Activated CD8-positive, alpha-beta memory T cell treated with anti-CD3 and anti-CD28 coated beads, Interleukin-2, amount 10 ng/mL, durations not matched to agents 7 days and 5 days (primary cell): ENCODE data around the gene STOX2. TPM values are rescaled to one million over a fixed set of nuclear protein-coding genes. Genes with fewer than 3 reads are reported as not detected.
"Not testable (repeated sequence)": the region's sequence is repeated elsewhere in the genome, so short reads cannot be mapped to it uniquely, and the experiment has no call there.

Experiments
- ATAC-seq: fragments of 150-1000 bp; cut with Tn5 transposase; one replicate; pipeline ENCODE4 v1.10.0; 2021; ENCODE audit warnings: moderate library complexity
- CTCF ChIA-PET: fragments of 350-600 bp; sonication (Branson Sonifier 250); formaldehyde crosslinking; loops from one replicate; lab custom pipeline; 2021; ENCODE audit warnings: antibody characterized with exemption; lab: Charles Lee
- DNase-seq: peaks from one replicate; pipeline ENCODE4 v3.0.0-alpha.2; 2020
- H3K27ac Mint-ChIP-seq: one replicate; pipeline ENCODE4 v1.8.0; 2021; ENCODE audit warnings: mild to moderate bottlenecking, mixed read lengths
- H3K27me3 Mint-ChIP-seq: one replicate; pipeline ENCODE4 v1.8.0; 2021; ENCODE audit warnings: mixed read lengths
- H3K36me3 Mint-ChIP-seq: one replicate; pipeline ENCODE4 v1.8.0; 2021; ENCODE audit warnings: mild to moderate bottlenecking, mixed read lengths
- H3K4me1 Mint-ChIP-seq: one replicate; pipeline ENCODE4 v1.8.0; 2021; ENCODE audit warnings: mixed read lengths
- H3K4me3 Mint-ChIP-seq: one replicate; pipeline ENCODE4 v1.8.0; 2021; ENCODE audit warnings: mild to moderate bottlenecking, moderate library complexity, mixed read lengths
- H3K9me3 Mint-ChIP-seq: one replicate; pipeline ENCODE4 v1.8.0; 2022; ENCODE audit warnings: low read depth, mixed read lengths
- total RNA-seq, 2 experiments: library from RNA; stranded (reverse); gene quantifications; one replicate each; pipeline ENCODE4 v1.2.3, GENCODE V29; 2021

The STOX2 gene
- total RNA-seq, 2 experiments from 2014 or later = not detected

- no peaks in the 10 kb centered on the region for H3K36me3 Mint-ChIP-seq
- CTCF ChIA-PET = no interaction called here
- peaks cover 10% of the 10 kb centered on the region for H3K27me3 Mint-ChIP-seq
- no peaks in the 10 kb centered on the region for H3K4me1 Mint-ChIP-seq
- ATAC-seq = no peak
- H3K27ac Mint-ChIP-seq = no peak overlapping the region
- no peaks in the 10 kb centered on the region for H3K9me3 Mint-ChIP-seq
- H3K4me3 Mint-ChIP-seq = no peak overlapping the region
- no peak for DNase-seq
Observed at GRCh38 chr4:183934761-183935160, 29.7 kb downstream of the STOX2 start.

GRCh38 chr4:183935355-183936005 lies 30.4 kb downstream of the STOX2 start:
- no peak overlapping the region for H3K4me3 Mint-ChIP-seq
- peaks cover 10% of the 10 kb centered on the region for H3K27me3 Mint-ChIP-seq
- no peak overlapping the region for H3K27ac Mint-ChIP-seq
- no peak for DNase-seq
- H3K36me3 Mint-ChIP-seq = no peaks in the 10 kb centered on the region
- no peaks in the 10 kb centered on the region for H3K4me1 Mint-ChIP-seq
- no peak for ATAC-seq
- CTCF ChIA-PET = no interaction called here
- no peaks in the 10 kb centered on the region for H3K9me3 Mint-ChIP-seq

- Mint-ChIP-seq H3K36me3 (no peaks in the 10 kb centered on the region), H3K27ac (no peak overlapping the region), H3K9me3 (no peaks in the 10 kb centered on the region), H3K4me1 (no peaks in the 10 kb centered on the region), H3K27me3 (peaks cover 12% of the 10 kb centered on the region), H3K4me3 (no peak overlapping the region)
- no peak for DNase-seq
- CTCF ChIA-PET = no interaction called here
- ATAC-seq = no peak
Observed at GRCh38 chr4:183936047-183936446, 30.9 kb downstream of the STOX2 start.

GRCh38 chr4:183936574-183937345 lies 31.7 kb downstream of the STOX2 start:
- H3K4me1 Mint-ChIP-seq = no peaks in the 10 kb centered on the region
- no peak overlapping the region for H3K4me3 Mint-ChIP-seq
- CTCF ChIA-PET = no interaction called here
- no peaks in the 10 kb centered on the region for H3K36me3 Mint-ChIP-seq
- peaks cover 13% of the 10 kb centered on the region for H3K27me3 Mint-ChIP-seq
- no peaks in the 10 kb centered on the region for H3K9me3 Mint-ChIP-seq
- DNase-seq = no peak
- no peak overlapping the region for H3K27ac Mint-ChIP-seq
- ATAC-seq = no peak

GRCh38 chr4:183940864-183941263 lies 35.8 kb downstream of the STOX2 start:
- Mint-ChIP-seq H3K4me3 (no peak overlapping the region), H3K9me3 (no peaks in the 10 kb centered on the region), H3K27me3 (peaks cover 10% of the 10 kb centered on the region), H3K36me3 (no peaks in the 10 kb centered on the region), H3K27ac (no peak overlapping the region), H3K4me1 (no peaks in the 10 kb centered on the region)
- DNase-seq = no peak
- CTCF ChIA-PET = no interaction called here
- ATAC-seq = no peak

GRCh38 chr4:183941964-183942363 lies 36.9 kb downstream of the STOX2 start:
- H3K9me3 Mint-ChIP-seq = no peaks in the 10 kb centered on the region
- ATAC-seq (no peak), DNase-seq (no peak)
- no peaks in the 10 kb centered on the region for H3K36me3 Mint-ChIP-seq
- peaks cover 7% of the 10 kb centered on the region for H3K27me3 Mint-ChIP-seq
- H3K4me3 Mint-ChIP-seq = no peak overlapping the region
- no peak overlapping the region for H3K27ac Mint-ChIP-seq
- no peaks in the 10 kb centered on the region for H3K4me1 Mint-ChIP-seq
- CTCF ChIA-PET = no interaction called here

GRCh38 chr4:183945741-183946140 lies 40.6 kb downstream of the STOX2 start:
- H3K9me3 Mint-ChIP-seq = no peaks in the 10 kb centered on the region
- CTCF ChIA-PET = no interaction called here

GRCh38 chr4:183950536-183950935 lies 45.4 kb downstream of the STOX2 start:
- Mint-ChIP-seq H3K27ac (no peak overlapping the region), H3K36me3 (no peaks in the 10 kb centered on the region), H3K4me3 (no peak overlapping the region), H3K27me3 (peaks cover 3% of the 10 kb centered on the region), H3K9me3 (no peaks in the 10 kb centered on the region), H3K4me1 (no peaks in the 10 kb centered on the region)
- CTCF ChIA-PET = no interaction called here
- DNase-seq (no peak), ATAC-seq (no peak)

More at GRCh38 chr4:183945741-183946140, 40.6 kb downstream of the STOX2 start:
- Mint-ChIP-seq H3K4me3 (no peak overlapping the region), H3K36me3 (no peaks in the 10 kb centered on the region), H3K27me3 (peaks cover 10% of the 10 kb centered on the region), H3K27ac (no peak overlapping the region), H3K4me1 (no peaks in the 10 kb centered on the region)
- ATAC-seq = no peak
- no peak for DNase-seq

- H3K9me3 Mint-ChIP-seq, DNase-seq, CTCF ChIA-PET, H3K4me1 Mint-ChIP-seq, H3K27me3 Mint-ChIP-seq, ATAC-seq, H3K27ac Mint-ChIP-seq, H3K4me3 Mint-ChIP-seq, H3K36me3 Mint-ChIP-seq: not testable (repeated sequence)
Observed at GRCh38 chr4:183952652-183953051, 47.5 kb downstream of the STOX2 start.

- no peak for ATAC-seq
- Mint-ChIP-seq H3K27me3 (peaks cover 2% of the 10 kb centered on the region), H3K27ac (no peak overlapping the region), H3K9me3 (no peaks in the 10 kb centered on the region), H3K36me3 (no peaks in the 10 kb centered on the region), H3K4me3 (no peak overlapping the region), H3K4me1 (no peaks in the 10 kb centered on the region)
- CTCF ChIA-PET = interaction anchor here (0.6 to 0.7 kb wide), 2 partner anchors 10 to 21 kb away, joined by 3 read pairs; no protein-coding TSS in a partner anchor
- no peak for DNase-seq
Observed at GRCh38 chr4:183959319-183960045, 54.4 kb downstream of the STOX2 start.

GRCh38 chr4:183960046-183960420 lies 54.9 kb downstream of the STOX2 start:
- DNase-seq (no peak), ATAC-seq (no peak)
- Mint-ChIP-seq H3K9me3 (no peaks in the 10 kb centered on the region), H3K4me3 (no peak overlapping the region), H3K27ac (no peak overlapping the region), H3K4me1 (no peaks in the 10 kb centered on the region), H3K36me3 (no peaks in the 10 kb centered on the region), H3K27me3 (peaks cover 2% of the 10 kb centered on the region)
- CTCF ChIA-PET = interaction anchor here (0.6 to 0.7 kb wide), 2 partner anchors 9 to 22 kb away, joined by 3 read pairs; no protein-coding TSS in a partner anchor

- H3K4me1 Mint-ChIP-seq = no peaks in the 10 kb centered on the region
- no peak overlapping the region for H3K4me3 Mint-ChIP-seq
- peaks cover 6% of the 10 kb centered on the region for H3K27me3 Mint-ChIP-seq
- H3K36me3 Mint-ChIP-seq = no peaks in the 10 kb centered on the region
- no peak overlapping the region for H3K27ac Mint-ChIP-seq
- CTCF ChIA-PET = no interaction called here
- no peaks in the 10 kb centered on the region for H3K9me3 Mint-ChIP-seq
- ATAC-seq (no peak), DNase-seq (no peak)
Observed at GRCh38 chr4:183960962-183961541, 55.9 kb downstream of the STOX2 start.

GRCh38 chr4:183961795-183962194 lies 56.7 kb downstream of the STOX2 start:
- H3K27ac Mint-ChIP-seq = no peak overlapping the region
- H3K4me1 Mint-ChIP-seq = no peaks in the 10 kb centered on the region
- ATAC-seq (no peak), DNase-seq (no peak)
- no peaks in the 10 kb centered on the region for H3K36me3 Mint-ChIP-seq
- H3K9me3 Mint-ChIP-seq = no peaks in the 10 kb centered on the region
- no peak overlapping the region for H3K4me3 Mint-ChIP-seq
- H3K27me3 Mint-ChIP-seq = peaks cover 10% of the 10 kb centered on the region
- CTCF ChIA-PET = no interaction called here
